ENCODE measurements around the gene MMP28.

- TF ChIP-seq CTCF (conservative IDR thresholded peaks at IDR 0.05) (no peak), EZH2 (IDR thresholded peaks at IDR 0.05; ENCODE audit: low read depth) (no peak)
These were observed 21.6 kb downstream of the MMP28 start for GRCh38 chr17:35773679-35774425.
